Measurements from ENCODE around the gene MLH1.

Gene MLH1

DNA sequence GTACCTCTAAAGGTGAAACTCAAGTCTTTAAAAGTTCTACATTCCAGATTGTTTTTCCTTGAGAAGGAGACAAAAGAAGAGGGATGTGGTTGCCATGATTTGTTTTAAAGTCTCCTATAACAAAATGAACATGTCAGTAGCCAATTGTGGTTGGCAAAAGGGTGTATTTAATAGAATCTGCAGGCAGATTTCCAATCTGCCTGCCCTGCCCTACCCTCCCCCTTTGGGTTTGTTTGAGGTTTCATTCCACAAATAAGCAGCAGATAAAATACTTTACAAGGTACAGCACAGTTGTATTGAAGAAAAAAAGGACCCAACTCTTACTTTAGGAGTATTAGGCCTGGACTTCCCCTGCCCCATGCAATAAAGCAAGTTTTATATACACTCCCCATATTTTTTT, 59.5 kb downstream of the MLH1 start:
- Histone ChIP-seq H2BK120ac (ENCODE audit: low read depth, low read length) (no peak overlapping the region), H3K14ac (ENCODE audit: low read length in 2 of 2) (no peak overlapping the region), H3K9ac (ENCODE audit: low read length) (no peak overlapping the region), H4K8ac (ENCODE audit: low read length) (no peak overlapping the region), H3K23ac (ENCODE audit: low read length in 2 of 2) (no peak overlapping the region), H3K36me3 (ENCODE audit: control insufficient read depth in 1 of 2, insufficient read depth in 2 of 2, low read depth in 1 of 2, low read length in 2 of 2) (peaks cover 47 to 85% of the 10 kb centered on the region in 2 experiments), H3K4ac (ENCODE audit: low read depth in 1 of 2, low read length in 2 of 2) (no peak overlapping the region), H3K79me1 (replicated peaks; ENCODE audit: low read length, poor library complexity, severe bottlenecking) (peaks cover 22% of the 10 kb centered on the region), H2BK12ac (ENCODE audit: low read length in 2 of 2) (no peak overlapping the region), H3K4me2 (ENCODE audit: low read length, poor library complexity, severe bottlenecking) (no peak overlapping the region), H3K18ac (ENCODE audit: low read depth in 1 of 2, low read length in 2 of 2) (no peak overlapping the region), H2AFZ (ENCODE audit: low read depth, low read length) (no peak overlapping the region), H2BK5ac (ENCODE audit: low read depth, low read length, poor library complexity, severe bottlenecking) (no peak overlapping the region), H3K27ac (ENCODE audit: low read length, poor library complexity, severe bottlenecking) (no peak overlapping the region), H3K9me3 (ENCODE audit: control insufficient read depth, low read length) (no peaks in the 10 kb centered on the region), H4K91ac (ENCODE audit: low read length) (no peak overlapping the region), H3K27me3 (ENCODE audit: control insufficient read depth in 1 of 2, insufficient read depth in 1 of 2, low read length in 2 of 2) (no peaks in the 10 kb centered on the region), H2BK15ac (ENCODE audit: low read depth, poor library complexity, severe bottlenecking) (no peak overlapping the region), H2AK5ac (ENCODE audit: low read length, severe bottlenecking) (no peak overlapping the region), H3K4me3 (ENCODE audit: insufficient read depth in 1 of 2, low read depth in 1 of 2, low read length in 2 of 2) (no peak overlapping the region), H3K4me1 (ENCODE audit: control insufficient read depth, insufficient read depth, low read depth, low read length) (no peaks in the 10 kb centered on the region)
- no peak for DNase-seq

DNA sequence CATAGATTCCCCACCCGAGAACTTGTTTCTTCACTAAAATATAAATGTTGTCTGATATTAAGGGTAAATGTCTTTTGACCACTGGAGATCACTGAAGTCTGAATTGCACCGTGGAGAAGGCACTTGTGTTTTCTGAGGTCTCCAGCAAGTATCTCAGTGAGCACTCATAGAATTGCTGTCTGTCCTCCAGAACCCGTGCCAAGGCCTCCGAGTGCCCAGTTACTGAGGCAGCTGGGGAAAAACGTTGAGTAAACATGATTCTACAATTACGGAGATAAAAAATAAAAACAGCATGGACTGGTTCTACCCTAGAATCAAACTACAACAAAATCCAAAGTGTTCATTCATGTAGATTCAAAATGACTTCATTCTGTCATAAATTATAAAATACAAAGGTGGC, 60.0 kb downstream of the MLH1 start:
- H3K23ac ChIP-seq (ENCODE audit: low read length in 2 of 2) = no peak overlapping the region
- no peak overlapping the region for H2BK12ac ChIP-seq (ENCODE audit: low read length in 2 of 2)
- H3K4ac ChIP-seq (ENCODE audit: low read depth in 1 of 2, low read length in 2 of 2) = no peak overlapping the region
- peaks cover 20% of the 10 kb centered on the region for H3K79me1 ChIP-seq (replicated peaks; ENCODE audit: low read length, poor library complexity, severe bottlenecking)
- H3K9me3 ChIP-seq (ENCODE audit: control insufficient read depth, low read length) = no peaks in the 10 kb centered on the region
- no peak overlapping the region for H4K91ac ChIP-seq (ENCODE audit: low read length)
- no peaks in the 10 kb centered on the region for H3K27me3 ChIP-seq (ENCODE audit: control insufficient read depth in 1 of 2, insufficient read depth in 1 of 2, low read length in 2 of 2)
- H2BK15ac ChIP-seq (ENCODE audit: low read depth, poor library complexity, severe bottlenecking) = no peak overlapping the region
- H3K36me3 ChIP-seq (ENCODE audit: control insufficient read depth in 1 of 2, insufficient read depth in 2 of 2, low read depth in 1 of 2, low read length in 2 of 2) = peaks cover 44 to 85% of the 10 kb centered on the region in 2 experiments
- peak overlapping the region; percentile 63 for H3K9ac ChIP-seq (ENCODE audit: low read length)
- no peak overlapping the region for H3K4me3 ChIP-seq (ENCODE audit: insufficient read depth in 1 of 2, low read depth in 1 of 2, low read length in 2 of 2)
- no peak overlapping the region for H2AFZ ChIP-seq (ENCODE audit: low read depth, low read length)
- no peak overlapping the region for H3K27ac ChIP-seq (ENCODE audit: low read length, poor library complexity, severe bottlenecking)
- no peak overlapping the region for H2BK120ac ChIP-seq (ENCODE audit: low read depth, low read length)
- H2AK5ac ChIP-seq (ENCODE audit: low read length, severe bottlenecking) = no peak overlapping the region
- DNase-seq = no peak
- H3K14ac ChIP-seq (ENCODE audit: low read length in 2 of 2) = no peak overlapping the region
- WGBS = 96% methylated on average over 5 of the region's 6 CpGs
- no peak overlapping the region for H3K18ac ChIP-seq (ENCODE audit: low read depth in 1 of 2, low read length in 2 of 2)
- H3K4me1 ChIP-seq (ENCODE audit: control insufficient read depth, insufficient read depth, low read depth, low read length) = no peaks in the 10 kb centered on the region
- H4K8ac ChIP-seq (ENCODE audit: low read length) = no peak overlapping the region
- H3K4me2 ChIP-seq (ENCODE audit: low read length, poor library complexity, severe bottlenecking) = no peak overlapping the region
- no peak overlapping the region for H2BK5ac ChIP-seq (ENCODE audit: low read depth, low read length, poor library complexity, severe bottlenecking)

DNA sequence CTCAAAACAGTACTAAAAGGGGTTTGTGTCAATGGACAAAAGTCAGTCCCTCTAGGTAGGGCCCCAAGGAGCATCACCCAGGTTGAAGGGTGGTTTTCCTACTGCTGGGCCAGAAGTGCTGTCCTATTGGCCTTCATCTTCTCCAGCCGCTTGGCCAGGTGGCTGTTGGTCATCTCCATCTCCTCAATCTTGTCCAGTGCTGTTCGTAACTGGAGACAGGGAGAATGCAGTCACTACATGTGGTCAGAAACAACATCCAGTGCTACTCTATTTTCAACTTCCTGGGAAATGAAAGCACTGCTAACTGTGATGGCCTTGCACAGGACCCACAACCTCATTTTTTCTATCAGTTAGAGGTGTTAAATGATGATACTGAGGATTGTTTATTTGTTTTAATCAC, 60.4 kb downstream of the MLH1 start:
- peak overlapping the region in 1 of 2 experiments; percentile 61 for H3K4ac ChIP-seq (ENCODE audit: low read depth in 1 of 2, low read length in 2 of 2)
- no peak overlapping the region for H2BK120ac ChIP-seq (ENCODE audit: low read depth, low read length)
- no peak for DNase-seq
- H3K14ac ChIP-seq (ENCODE audit: low read length in 2 of 2) = no peak overlapping the region
- no peak overlapping the region for H2BK5ac ChIP-seq (ENCODE audit: low read depth, low read length, poor library complexity, severe bottlenecking)
- no peak overlapping the region for H2BK15ac ChIP-seq (ENCODE audit: low read depth, poor library complexity, severe bottlenecking)
- H2BK12ac ChIP-seq (ENCODE audit: low read length in 2 of 2) = no peak overlapping the region
- peaks cover 22% of the 10 kb centered on the region for H3K79me1 ChIP-seq (replicated peaks; ENCODE audit: low read length, poor library complexity, severe bottlenecking)
- peak overlapping the region; percentile 63 for H3K9ac ChIP-seq (ENCODE audit: low read length)
- H2AK5ac ChIP-seq (ENCODE audit: low read length, severe bottlenecking) = no peak overlapping the region
- 100% methylated on average over 2 of the region's 2 CpGs for WGBS
- H3K4me1 ChIP-seq (ENCODE audit: control insufficient read depth, insufficient read depth, low read depth, low read length) = no peaks in the 10 kb centered on the region
- H3K4me3 ChIP-seq (ENCODE audit: insufficient read depth in 1 of 2, low read depth in 1 of 2, low read length in 2 of 2) = no peak overlapping the region
- no peaks in the 10 kb centered on the region for H3K9me3 ChIP-seq (ENCODE audit: control insufficient read depth, low read length)
- no peak overlapping the region for H3K4me2 ChIP-seq (ENCODE audit: low read length, poor library complexity, severe bottlenecking)
- H3K27me3 ChIP-seq (ENCODE audit: control insufficient read depth in 1 of 2, insufficient read depth in 1 of 2, low read length in 2 of 2) = no peaks in the 10 kb centered on the region
- H3K27ac ChIP-seq (ENCODE audit: low read length, poor library complexity, severe bottlenecking) = no peak overlapping the region
- H3K18ac ChIP-seq (ENCODE audit: low read depth in 1 of 2, low read length in 2 of 2) = peak overlapping the region in 1 of 2 experiments; percentile 48
- H3K36me3 ChIP-seq (ENCODE audit: control insufficient read depth in 1 of 2, insufficient read depth in 2 of 2, low read depth in 1 of 2, low read length in 2 of 2) = peaks cover 46 to 85% of the 10 kb centered on the region in 2 experiments
- no peak overlapping the region for H2AFZ ChIP-seq (ENCODE audit: low read depth, low read length)
- no peak overlapping the region for H4K8ac ChIP-seq (ENCODE audit: low read length)
- H3K23ac ChIP-seq (ENCODE audit: low read length in 2 of 2) = no peak overlapping the region
- no peak overlapping the region for H4K91ac ChIP-seq (ENCODE audit: low read length)

DNA sequence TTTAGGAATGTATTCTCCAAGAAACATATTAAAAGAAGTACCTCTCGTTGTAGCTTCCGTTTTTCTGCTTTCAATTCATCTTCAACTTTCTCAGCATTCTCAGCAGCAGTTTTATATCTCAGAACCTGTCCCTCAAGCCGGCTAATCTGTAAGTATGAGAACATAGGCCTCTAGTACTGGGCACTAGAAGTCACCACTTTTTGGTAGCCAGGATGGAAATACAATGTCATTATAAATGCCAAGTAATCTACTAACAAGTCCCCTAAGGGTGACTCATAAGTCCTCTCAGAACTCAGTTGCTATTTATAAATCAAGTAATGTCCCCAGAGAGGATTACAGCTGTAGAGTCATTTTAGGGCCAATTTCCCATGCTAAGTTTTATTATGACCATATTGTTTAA, 61.1 kb downstream of the MLH1 start:
- Histone ChIP-seq H2BK5ac (ENCODE audit: low read depth, low read length, poor library complexity, severe bottlenecking) (no peak overlapping the region), H4K91ac (ENCODE audit: low read length) (no peak overlapping the region), H3K27me3 (ENCODE audit: control insufficient read depth in 1 of 2, insufficient read depth in 1 of 2, low read length in 2 of 2) (no peaks in the 10 kb centered on the region), H3K23ac (ENCODE audit: low read length in 2 of 2) (no peak overlapping the region), H3K9ac (ENCODE audit: low read length) (peak overlapping the region; percentile 66), H3K36me3 (ENCODE audit: control insufficient read depth in 1 of 2, insufficient read depth in 2 of 2, low read depth in 1 of 2, low read length in 2 of 2) (peaks cover 44 to 83% of the 10 kb centered on the region in 2 experiments), H2BK15ac (ENCODE audit: low read depth, poor library complexity, severe bottlenecking) (no peak overlapping the region), H3K4me1 (ENCODE audit: control insufficient read depth, insufficient read depth, low read depth, low read length) (no peaks in the 10 kb centered on the region), H3K79me1 (replicated peaks; ENCODE audit: low read length, poor library complexity, severe bottlenecking) (peaks cover 17% of the 10 kb centered on the region), H4K8ac (ENCODE audit: low read length) (no peak overlapping the region), H3K9me3 (ENCODE audit: control insufficient read depth, low read length) (no peaks in the 10 kb centered on the region), H2AK5ac (ENCODE audit: low read length, severe bottlenecking) (no peak overlapping the region), H3K4me3 (ENCODE audit: insufficient read depth in 1 of 2, low read depth in 1 of 2, low read length in 2 of 2) (peak overlapping the region in 1 of 2 experiments; percentile 16), H3K18ac (ENCODE audit: low read depth in 1 of 2, low read length in 2 of 2) (no peak overlapping the region), H3K27ac (ENCODE audit: low read length, poor library complexity, severe bottlenecking) (no peak overlapping the region), H2BK12ac (ENCODE audit: low read length in 2 of 2) (no peak overlapping the region), H3K4me2 (ENCODE audit: low read length, poor library complexity, severe bottlenecking) (no peak overlapping the region), H3K4ac (ENCODE audit: low read depth in 1 of 2, low read length in 2 of 2) (no peak overlapping the region), H2BK120ac (ENCODE audit: low read depth, low read length) (no peak overlapping the region), H2AFZ (ENCODE audit: low read depth, low read length) (no peak overlapping the region), H3K14ac (ENCODE audit: low read length in 2 of 2) (no peak overlapping the region)
- WGBS = 55% methylated on average over 3 of the region's 3 CpGs
- peak; percentile 86 for DNase-seq

Data from mesenchymal stem cell (in vitro differentiated cells and primary cell).